NCI-H146 treated with DMSO at 0.1 percent for 48 hours (cell line): Measurements from ENCODE around the gene RGS1.

Source experiments
- DNase-seq: peaks from one replicate; lab custom pipeline; 2025; ENCODE audit not compliant: unreplicated experiment; lab: John Stamatoyannopoulos, UW

The RGS1 gene

GRCh38 chr1:192552760-192553191, 22.8 kb upstream of the RGS1 start:
- no peak for DNase-seq

GRCh38 chr1:192553741-192554140, 21.8 kb upstream of the RGS1 start:
- no peak for DNase-seq

- no peak for DNase-seq
These were observed 20.7 kb upstream of the RGS1 start for GRCh38 chr1:192554904-192555303.

GRCh38 chr1:192555399-192555798, 20.2 kb upstream of the RGS1 start:
- DNase-seq = no peak

- DNase-seq = no peak
These were observed 17.6 kb upstream of the RGS1 start for GRCh38 chr1:192557841-192558595.

GRCh38 chr1:192559115-192560006, 16.2 kb upstream of the RGS1 start:
- DNase-seq = no peak

- no peak for DNase-seq
These were observed 14.3 kb upstream of the RGS1 start for GRCh38 chr1:192561301-192561700.

GRCh38 chr1:192563129-192563528, 12.4 kb upstream of the RGS1 start:
- no peak for DNase-seq

GRCh38 chr1:192564099-192564498, 11.5 kb upstream of the RGS1 start:
- DNase-seq = no peak

- DNase-seq = no peak
These were observed 9.6 kb upstream of the RGS1 start for GRCh38 chr1:192565946-192566345.

- DNase-seq = no peak
These were observed 8.9 kb upstream of the RGS1 start for GRCh38 chr1:192566657-192567056.

GRCh38 chr1:192568063-192568462, 7.5 kb upstream of the RGS1 start:
- no peak for DNase-seq

- DNase-seq = no peak
These were observed 3.9 kb upstream of the RGS1 start for GRCh38 chr1:192571668-192572067.

- no peak for DNase-seq
These were observed 2.1 kb upstream of the RGS1 start for GRCh38 chr1:192573499-192573898.

- DNase-seq = no peak
These were observed 1.5 kb upstream of the RGS1 start for GRCh38 chr1:192574073-192574472.

GRCh38 chr1:192576190-192577144, 894 bp downstream of the RGS1 start:
- DNase-seq = no peak

GRCh38 chr1:192577145-192578140, 1.9 kb downstream of the RGS1 start:
- no peak for DNase-seq

GRCh38 chr1:192578144-192578909, 2.8 kb downstream of the RGS1 start:
- DNase-seq = no peak
